Measurements from ENCODE around the gene ACY1.

GRCh38 chr3:51934991-51935885 lies 48.1 kb upstream of the ACY1 start:
- TF ChIP-seq REST (IDR thresholded peaks at IDR 0.05; ENCODE audit: insufficient read depth in 1 of 2, low read depth in 2 of 2, low read length in 1 of 2) (no peak), CTCF (IDR thresholded peaks at IDR 0.05) (no peak)

All from Panc1 (cell line).